Kidney (tissue), 14 donors: ENCODE data around the gene ILF2. TPM values are rescaled to one million over a fixed set of nuclear protein-coding genes. Genes with fewer than 3 reads are reported as not detected.

Experiments used
- DNase-seq, 5 donors: peaks; one replicate each; pipeline ENCODE4 v3.0.0-alpha.2; 2013 to 2020
- FAIRE-seq: peaks from 2 replicates; lab custom pipeline; 2012; peaks lifted over from hg19 to GRCh38; lab: Jason Lieb, UNC
- H3K27ac ChIP-seq, 2 donors: one replicate each; pipeline ENCODE4 v1.7.0; 2013; ENCODE audit warnings: low read depth in 2 of 2, low read length in 2 of 2, inconsistent platforms in 1 of 2
- H3K27me3 ChIP-seq: one replicate; pipeline ENCODE4 v1.7.1; 2013; ENCODE audit warnings: low read length, inconsistent platforms; ENCODE audit not compliant: control insufficient read depth, insufficient read depth
- H3K36me3 ChIP-seq, 3 donors: one replicate each; pipeline versions ENCODE4 v1.7.0 to v1.7.1; 2013; ENCODE audit warnings: low read length in 3 of 3, control low read depth in 1 of 3, inconsistent platforms in 1 of 3; ENCODE audit not compliant: insufficient read depth in 3 of 3, control insufficient read depth in 2 of 3
- H3K4me1 ChIP-seq, 3 donors: one replicate each; pipeline versions ENCODE4 v1.7.0 to v1.7.1; 2013; ENCODE audit warnings: low read length in 3 of 3, inconsistent platforms in 1 of 3, low read depth in 1 of 3; ENCODE audit not compliant: control insufficient read depth in 2 of 3, insufficient read depth in 2 of 3
- H3K4me3 ChIP-seq, 3 donors: one replicate each; pipeline versions ENCODE4 v1.7.0 to v1.8.1; 2013; ENCODE audit warnings: low read length in 3 of 3, control low read depth in 1 of 3, inconsistent platforms in 1 of 3
- H3K9ac ChIP-seq, 3 donors: one replicate each; pipeline versions ENCODE4 v1.7.0 to v1.7.1; 2013; ENCODE audit warnings: low read length in 3 of 3, control low read depth in 1 of 3, inconsistent platforms in 1 of 3
- H3K9me3 ChIP-seq, 3 donors: one replicate each; pipeline versions ENCODE4 v1.7.0 to v1.7.1; 2013; ENCODE audit warnings: low read length in 3 of 3, control low read depth in 1 of 3, inconsistent platforms in 1 of 3; ENCODE audit not compliant: control insufficient read depth in 2 of 3, insufficient read depth in 1 of 3
- intact Hi-C: fragments of 100-400 bp; cut with DNase I; formaldehyde crosslinking; loops from one replicate; pipeline ENCODE4 v1.11.1; 2022
- polyA plus RNA-seq: library from polyadenylated mRNA; stranded (reverse); fragments of 350-450 nt; fragmentation: Illumina TruSeq; extraction: RNeasy Lipid Tissue Mini Kit (QIAGEN cat#74804); gene quantifications from one replicate; pipeline ENCODE4 v1.2.3, GENCODE V29; 2014; ENCODE audit warnings: low read depth, low replicate concordance; ENCODE audit not compliant: insufficient read depth
- total RNA-seq: library from RNA; stranded (reverse); fragmentation: NEBNext Ultra II Directional; extraction: Animal tissue kit (Norgen Biotek cat#: 25700); gene quantifications from one replicate; pipeline ENCODE4 v1.2.1, GENCODE V29; 2021
- TF ChIP-seq, protein P1 (sequence below): IDR thresholded peaks from 3 replicates; pipeline ENCODE4 v1.5.1; 2012; ENCODE audit warnings: mild to moderate bottlenecking, moderate library complexity, borderline replicate concordance; ENCODE audit not compliant: insufficient read depth; ENCODE audit errors: extremely low read depth
- donor health status: control.
- donor health status: control.
- donor health status: control.
- donor health status: control.
- donor health status: control.
- donor health status: DM: yes; HTN: yes; CAD: no.
- donor health status: Normal renal cell carcinoma (clear cell type).

ILF2 gene
- total and polyA plus RNA-seq, 2 donors from 2014 or later = 110 to 197 TPM

DNA sequence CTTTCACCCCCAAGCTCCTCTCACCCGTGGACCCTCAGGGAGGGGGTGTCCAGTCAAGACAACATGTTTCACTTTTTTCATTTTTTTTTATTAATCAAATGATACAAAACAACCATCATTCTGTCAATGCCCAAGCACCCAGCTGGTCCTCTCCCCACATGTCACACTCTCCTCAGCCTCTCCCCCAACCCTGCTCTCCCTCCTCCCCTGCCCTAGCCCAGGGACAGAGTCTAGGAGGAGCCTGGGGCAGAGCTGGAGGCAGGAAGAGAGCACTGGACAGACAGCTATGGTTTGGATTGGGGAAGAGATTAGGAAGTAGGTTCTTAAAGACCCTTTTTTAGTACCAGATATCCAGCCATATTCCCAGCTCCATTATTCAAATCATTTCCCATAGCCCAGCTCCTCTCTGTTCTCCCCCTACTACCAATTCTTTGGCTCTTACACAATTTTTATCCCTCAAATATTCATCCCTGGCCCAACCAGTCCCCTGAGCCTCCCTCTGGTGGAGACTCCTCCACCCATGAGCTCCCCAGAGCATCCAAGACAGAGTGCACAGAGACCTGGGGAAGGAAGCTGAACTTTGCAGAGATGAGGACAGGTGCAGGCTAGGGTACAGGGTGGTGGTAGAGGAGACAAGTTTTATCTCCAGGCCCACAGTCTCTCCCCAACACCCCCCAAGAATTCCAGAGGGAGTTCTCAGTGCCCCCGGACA, 56.4 kb downstream of the ILF2 start:
- DNase-seq (peak in 1 of 5 donors; percentile 37), FAIRE-seq (no peak)
- H3K4me3 ChIP-seq = no peak overlapping the region
- H3K27ac ChIP-seq = no peak overlapping the region
- peaks cover 7 to 23% (median 20%) of the 10 kb centered on the region in 3 donors for H3K4me1 ChIP-seq
- H3K36me3 ChIP-seq = no peaks in the 10 kb centered on the region
- TF ChIP-seq, protein P1, sequence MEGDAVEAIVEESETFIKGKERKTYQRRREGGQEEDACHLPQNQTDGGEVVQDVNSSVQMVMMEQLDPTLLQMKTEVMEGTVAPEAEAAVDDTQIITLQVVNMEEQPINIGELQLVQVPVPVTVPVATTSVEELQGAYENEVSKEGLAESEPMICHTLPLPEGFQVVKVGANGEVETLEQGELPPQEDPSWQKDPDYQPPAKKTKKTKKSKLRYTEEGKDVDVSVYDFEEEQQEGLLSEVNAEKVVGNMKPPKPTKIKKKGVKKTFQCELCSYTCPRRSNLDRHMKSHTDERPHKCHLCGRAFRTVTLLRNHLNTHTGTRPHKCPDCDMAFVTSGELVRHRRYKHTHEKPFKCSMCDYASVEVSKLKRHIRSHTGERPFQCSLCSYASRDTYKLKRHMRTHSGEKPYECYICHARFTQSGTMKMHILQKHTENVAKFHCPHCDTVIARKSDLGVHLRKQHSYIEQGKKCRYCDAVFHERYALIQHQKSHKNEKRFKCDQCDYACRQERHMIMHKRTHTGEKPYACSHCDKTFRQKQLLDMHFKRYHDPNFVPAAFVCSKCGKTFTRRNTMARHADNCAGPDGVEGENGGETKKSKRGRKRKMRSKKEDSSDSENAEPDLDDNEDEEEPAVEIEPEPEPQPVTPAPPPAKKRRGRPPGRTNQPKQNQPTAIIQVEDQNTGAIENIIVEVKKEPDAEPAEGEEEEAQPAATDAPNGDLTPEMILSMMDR = no peak
- peak overlapping the region in 1 of 3 donors; percentile 10 for H3K9ac ChIP-seq
- H3K27me3 ChIP-seq = no peaks in the 10 kb centered on the region
- H3K9me3 ChIP-seq = no peaks in the 10 kb centered on the region
- intact Hi-C loops = no loop called here

DNA sequence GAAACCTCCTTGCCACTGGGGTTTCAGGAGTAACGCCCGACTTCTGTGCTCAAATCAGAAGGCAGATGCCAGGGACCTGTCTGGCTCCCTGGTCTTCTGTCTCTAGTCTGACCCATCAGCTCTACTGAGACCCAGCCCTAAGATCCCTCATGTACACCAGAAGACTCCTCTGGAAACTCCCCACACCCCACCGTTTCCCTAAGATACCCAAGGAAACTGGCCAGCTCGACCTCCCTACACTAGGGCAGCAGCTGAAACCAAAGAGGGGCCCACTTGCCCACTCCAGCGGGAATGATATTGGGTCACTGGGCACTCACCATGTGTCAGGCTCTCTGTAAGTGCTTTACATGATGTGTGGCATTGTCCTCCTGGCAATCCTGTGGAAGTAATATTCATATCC, 57.4 kb downstream of the ILF2 start:
- intact Hi-C loops = no loop called here
- H3K27ac ChIP-seq = peak overlapping the region; percentile 82 to 90
- no peaks in the 10 kb centered on the region for H3K9me3 ChIP-seq
- peak in 1 of 5 donors; percentile 29 for DNase-seq
- H3K27me3 ChIP-seq = no peaks in the 10 kb centered on the region
- peak overlapping the region in 1 of 3 donors; percentile 92 for H3K9ac ChIP-seq
- FAIRE-seq = no peak
- H3K4me1 ChIP-seq = peaks cover 7 to 27% (median 23%) of the 10 kb centered on the region in 3 donors
- H3K36me3 ChIP-seq = no peaks in the 10 kb centered on the region
- TF ChIP-seq, protein P1 = no peak
- H3K4me3 ChIP-seq = peak overlapping the region in 1 of 3 donors; percentile 80

DNA sequence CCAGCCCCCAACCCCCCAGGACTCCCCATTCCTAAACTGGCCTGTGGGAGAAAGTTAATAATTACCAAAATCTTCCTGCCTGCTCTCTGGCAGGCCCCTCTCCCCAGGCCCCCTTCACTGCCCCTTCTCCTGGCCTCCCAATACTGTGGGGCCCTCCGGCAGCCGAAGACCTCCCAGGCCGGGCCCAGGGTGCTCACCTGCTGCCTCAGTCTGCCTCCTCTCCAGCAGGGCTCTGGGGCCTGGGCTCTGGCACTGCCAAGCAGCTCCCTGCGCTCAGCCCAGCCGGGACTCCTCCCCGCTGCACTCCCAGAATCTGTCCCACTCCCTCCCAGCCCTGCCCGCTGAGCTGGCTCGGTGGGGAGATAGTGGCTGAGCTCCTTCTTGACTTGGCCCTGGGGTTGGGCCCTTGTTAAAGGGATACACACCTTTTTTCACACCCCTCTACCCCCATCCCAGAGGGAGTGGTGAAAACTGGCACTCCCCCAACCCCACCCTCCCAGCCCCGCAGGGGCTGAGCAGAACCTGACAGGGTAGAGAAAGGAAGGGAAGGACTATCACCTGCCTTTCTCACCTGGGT, 58.0 kb downstream of the ILF2 start, which contains the start of gene S100A16:
Gene S100A16, minus strand, starts transcription at position 383 of the 577 bp plus-strand sequence. CDS start 4,986 bp downstream, outside the sequence.
- H3K4me1 ChIP-seq = peaks cover 7 to 28% (median 24%) of the 10 kb centered on the region in 3 donors
- H3K4me3 ChIP-seq = peak within 1 kb of the TSS; percentile 59 to 81 (median 80)
- intact Hi-C loops = no loop called here
- peak within 1 kb of the TSS; percentile 82 to 90 for H3K27ac ChIP-seq
- DNase-seq (peak; percentile 75 to 93 (median 86)), FAIRE-seq (no peak)
- no peaks in the 10 kb centered on the region for H3K36me3 ChIP-seq
- H3K9ac ChIP-seq = peak within 1 kb of the TSS; percentile 5 to 92 (median 78)
- no peaks in the 10 kb centered on the region for H3K27me3 ChIP-seq
- no peaks in the 10 kb centered on the region for H3K9me3 ChIP-seq
- TF ChIP-seq, protein P1 = no peak
